HepG2 (cell line): Measurements from ENCODE around the gene JPH4. TPM values are rescaled to one million over a fixed set of nuclear protein-coding genes. Genes with fewer than 3 reads are reported as not detected.

Experiments used
- ADNP ChIP-seq: sonication (generic); formaldehyde crosslinking; IDR thresholded peaks from 2 replicates; pipeline ENCODE4 v1.4.0; 2020; ENCODE audit warnings: missing genetic modification reagents
- FOXA3 ChIP-seq: IDR thresholded peaks from 2 replicates; pipeline ENCODE4 v1.6.1; 2016; ENCODE audit warnings: missing genetic modification reagents, missing compliant biosample characterization
- MTA3 ChIP-seq: sonication (generic); formaldehyde crosslinking; IDR thresholded peaks from 2 replicates; pipeline ENCODE4 v1.4.0; 2020; ENCODE audit warnings: missing genetic modification reagents
- NR2F6 ChIP-seq, 2 experiments: IDR thresholded peaks; 2 replicates each; pipeline ENCODE4 v1.6.1; 2016; ENCODE audit warnings: antibody characterized with exemption in 1 of 2, mild to moderate bottlenecking in 1 of 2
- SALL1 ChIP-seq: sonication (generic); formaldehyde crosslinking; IDR thresholded peaks from 2 replicates; pipeline ENCODE4 v1.8.0; 2022; ENCODE audit warnings: mild to moderate bottlenecking, missing genetic modification reagents
- SPEN ChIP-seq: sonication (generic); formaldehyde crosslinking; IDR thresholded peaks from 2 replicates; pipeline ENCODE4 v1.5.1; 2020; ENCODE audit warnings: low read depth, mild to moderate bottlenecking, missing genetic modification reagents
- SSRP1 ChIP-seq: IDR thresholded peaks from 2 replicates; pipeline ENCODE4 v1.6.1; 2016; ENCODE audit warnings: control low read depth
- TBX2 ChIP-seq: sonication (generic); formaldehyde crosslinking; IDR thresholded peaks from 2 replicates; pipeline ENCODE4 v1.5.0; 2020; ENCODE audit warnings: missing genetic modification reagents, mild to moderate bottlenecking, borderline replicate concordance
- ZBTB20 ChIP-seq: sonication (generic); formaldehyde crosslinking; IDR thresholded peaks from 2 replicates; pipeline ENCODE4 v1.8.1; 2023; ENCODE audit warnings: missing genetic modification reagents, low read depth, mild to moderate bottlenecking, borderline replicate concordance
- ZC3H13 ChIP-seq: sonication (generic); formaldehyde crosslinking; IDR thresholded peaks from 2 replicates; pipeline ENCODE4 v1.8.1; 2023; ENCODE audit warnings: mild to moderate bottlenecking, missing genetic modification reagents, moderate library complexity
- ZC3H4 ChIP-seq: sonication (generic); formaldehyde crosslinking; IDR thresholded peaks from 2 replicates; pipeline ENCODE4 v1.4.0; 2020; ENCODE audit warnings: missing genetic modification reagents, borderline replicate concordance
- ZFP1 ChIP-seq: IDR thresholded peaks from 2 replicates; pipeline ENCODE4 v1.6.1; 2016
- ZFP36L1 ChIP-seq: sonication (generic); formaldehyde crosslinking; IDR thresholded peaks from 2 replicates; pipeline ENCODE4 v1.8.0; 2022; ENCODE audit warnings: mild to moderate bottlenecking, missing genetic modification reagents, moderate library complexity
- ZFX ChIP-seq: sonication (generic); formaldehyde crosslinking; IDR thresholded peaks from 2 replicates; pipeline ENCODE4 v1.4.0; 2020; ENCODE audit warnings: mild to moderate bottlenecking, low read depth, missing genetic modification reagents, moderate library complexity
- ZNF180 ChIP-seq: sonication (generic); formaldehyde crosslinking; IDR thresholded peaks from 2 replicates; pipeline ENCODE4 v1.4.0; 2020; ENCODE audit warnings: low read depth, missing genetic modification reagents, borderline replicate concordance
- ZNF292 ChIP-seq: sonication (generic); formaldehyde crosslinking; IDR thresholded peaks from 2 replicates; pipeline ENCODE4 v1.8.1; 2022; ENCODE audit warnings: mild to moderate bottlenecking, low read depth, missing genetic modification reagents, borderline replicate concordance
- ZNF777 ChIP-seq: sonication (generic); formaldehyde crosslinking; IDR thresholded peaks from 2 replicates; pipeline ENCODE4 v1.4.0; 2020; ENCODE audit warnings: missing genetic modification reagents
- ZNF792 ChIP-seq: IDR thresholded peaks from 2 replicates; pipeline ENCODE4 v1.6.1; 2016
- polyA plus RNA-seq, 8 experiments: library from polyadenylated mRNA; depleted of rRNA in 3 of 8; stranded (reverse) in 7 of 8; unstranded in 1 of 8; fragments of >200 nt; fragmentation: Illumina TruSeq in 4 of 8; extraction: Trizol in 4 of 8; gene quantifications; 2 replicates each; pipeline versions ENCODE4 v1.2.1 to v1.2.3, GENCODE V29; 2011 to 2016; ENCODE audit warnings: low read depth in 4 of 8, missing spikeins in 1 of 8, mixed read lengths in 1 of 8; ENCODE audit not compliant: insufficient read depth in 1 of 8
- total RNA-seq, 5 experiments: library from RNA; depleted of rRNA; stranded (reverse); fragments of >200 nt; fragmentation: Illumina TruSeq; extraction: Trizol; gene quantifications; 2 replicates each; pipeline ENCODE4 v1.2.3, GENCODE V29; 2016; ENCODE audit warnings: low read depth in 1 of 5
- TF ChIP-seq, protein P1 (sequence below): sonication (generic); formaldehyde crosslinking; IDR thresholded peaks from 2 replicates; pipeline ENCODE4 v1.5.0; 2020; ENCODE audit warnings: mild to moderate bottlenecking, low read depth, missing genetic modification reagents, borderline replicate concordance
- TF ChIP-seq, protein P2 (sequence below): IDR thresholded peaks from 2 replicates; pipeline ENCODE4 v1.6.1; 2016; ENCODE audit warnings: low read depth, control low read depth
- TF ChIP-seq, protein P3 (sequence below): sonication (generic); formaldehyde crosslinking; IDR thresholded peaks from 2 replicates; pipeline ENCODE4 v1.5.0; 2020; ENCODE audit warnings: mild to moderate bottlenecking, missing genetic modification reagents, borderline replicate concordance
- TF ChIP-seq, protein P4 (sequence below): sonication (generic); formaldehyde crosslinking; conservative IDR thresholded peaks from 2 replicates; pipeline ENCODE4 v1.8.1; 2023; ENCODE audit warnings: missing genetic modification reagents
- TF ChIP-seq, protein P5 (sequence below): IDR thresholded peaks from 2 replicates; pipeline ENCODE4 v1.6.1; 2016; ENCODE audit warnings: control low read depth

Gene JPH4
- total and polyA plus RNA-seq, 2 of the 13 experiments (the other 11 are each of a cell fraction or from before 2014, with no cell fraction given), result 0.08 to 0.22 TPM

DNA sequence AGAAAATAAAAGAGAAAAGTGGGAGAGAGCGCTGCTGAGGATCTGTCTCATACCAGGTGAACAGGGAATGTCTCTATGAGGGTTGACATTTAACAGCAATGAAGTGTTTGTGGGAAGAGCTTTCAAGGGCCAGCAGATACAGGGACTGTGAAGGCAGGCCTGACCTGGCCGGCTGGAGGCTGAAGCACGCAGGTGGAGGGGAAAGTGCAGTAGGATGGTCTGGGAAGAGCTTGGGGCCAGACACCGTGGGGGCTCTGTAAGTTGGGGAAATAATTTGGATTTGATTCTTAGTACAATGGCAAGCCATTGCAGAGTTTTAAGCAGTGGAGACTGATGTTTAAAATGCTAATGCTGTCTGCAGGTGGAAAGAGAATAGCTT, 33.8 kb upstream of the JPH4 start (continued):
- 0 out of 2 replicates have a peak, but pooled peaks have one; percentile 10 for TF ChIP-seq ZC3H13
- TF ChIP-seq SALL1 (CRISPR knock-in tag), result 0 out of 2 replicates have a peak, but pooled peaks have one; percentile 16
- TF ChIP-seq, protein P1, sequence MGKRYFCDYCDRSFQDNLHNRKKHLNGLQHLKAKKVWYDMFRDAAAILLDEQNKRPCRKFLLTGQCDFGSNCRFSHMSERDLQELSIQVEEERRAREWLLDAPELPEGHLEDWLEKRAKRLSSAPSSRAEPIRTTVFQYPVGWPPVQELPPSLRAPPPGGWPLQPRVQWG (CRISPR knock-in tag), result no peak
- no peak for TF ChIP-seq ZNF180
- TF ChIP-seq SPEN (CRISPR knock-in tag), result no peak
- 0 out of 2 replicates have a peak, but pooled peaks have one; percentile 23 for TF ChIP-seq ZC3H4
- TF ChIP-seq, protein P2, sequence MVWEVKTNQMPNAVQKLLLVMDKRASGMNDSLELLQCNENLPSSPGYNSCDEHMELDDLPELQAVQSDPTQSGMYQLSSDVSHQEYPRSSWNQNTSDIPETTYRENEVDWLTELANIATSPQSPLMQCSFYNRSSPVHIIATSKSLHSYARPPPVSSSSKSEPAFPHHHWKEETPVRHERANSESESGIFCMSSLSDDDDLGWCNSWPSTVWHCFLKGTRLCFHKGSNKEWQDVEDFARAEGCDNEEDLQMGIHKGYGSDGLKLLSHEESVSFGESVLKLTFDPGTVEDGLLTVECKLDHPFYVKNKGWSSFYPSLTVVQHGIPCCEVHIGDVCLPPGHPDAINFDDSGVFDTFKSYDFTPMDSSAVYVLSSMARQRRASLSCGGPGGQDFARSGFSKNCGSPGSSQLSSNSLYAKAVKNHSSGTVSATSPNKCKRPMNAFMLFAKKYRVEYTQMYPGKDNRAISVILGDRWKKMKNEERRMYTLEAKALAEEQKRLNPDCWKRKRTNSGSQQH (CRISPR knock-in tag), result 0 out of 2 replicates have a peak, but pooled peaks have one; percentile 17
- 0 out of 2 replicates have a peak, but pooled peaks have one; percentile 25 for TF ChIP-seq SSRP1 (CRISPR knock-in tag)
- TF ChIP-seq, protein P3, sequence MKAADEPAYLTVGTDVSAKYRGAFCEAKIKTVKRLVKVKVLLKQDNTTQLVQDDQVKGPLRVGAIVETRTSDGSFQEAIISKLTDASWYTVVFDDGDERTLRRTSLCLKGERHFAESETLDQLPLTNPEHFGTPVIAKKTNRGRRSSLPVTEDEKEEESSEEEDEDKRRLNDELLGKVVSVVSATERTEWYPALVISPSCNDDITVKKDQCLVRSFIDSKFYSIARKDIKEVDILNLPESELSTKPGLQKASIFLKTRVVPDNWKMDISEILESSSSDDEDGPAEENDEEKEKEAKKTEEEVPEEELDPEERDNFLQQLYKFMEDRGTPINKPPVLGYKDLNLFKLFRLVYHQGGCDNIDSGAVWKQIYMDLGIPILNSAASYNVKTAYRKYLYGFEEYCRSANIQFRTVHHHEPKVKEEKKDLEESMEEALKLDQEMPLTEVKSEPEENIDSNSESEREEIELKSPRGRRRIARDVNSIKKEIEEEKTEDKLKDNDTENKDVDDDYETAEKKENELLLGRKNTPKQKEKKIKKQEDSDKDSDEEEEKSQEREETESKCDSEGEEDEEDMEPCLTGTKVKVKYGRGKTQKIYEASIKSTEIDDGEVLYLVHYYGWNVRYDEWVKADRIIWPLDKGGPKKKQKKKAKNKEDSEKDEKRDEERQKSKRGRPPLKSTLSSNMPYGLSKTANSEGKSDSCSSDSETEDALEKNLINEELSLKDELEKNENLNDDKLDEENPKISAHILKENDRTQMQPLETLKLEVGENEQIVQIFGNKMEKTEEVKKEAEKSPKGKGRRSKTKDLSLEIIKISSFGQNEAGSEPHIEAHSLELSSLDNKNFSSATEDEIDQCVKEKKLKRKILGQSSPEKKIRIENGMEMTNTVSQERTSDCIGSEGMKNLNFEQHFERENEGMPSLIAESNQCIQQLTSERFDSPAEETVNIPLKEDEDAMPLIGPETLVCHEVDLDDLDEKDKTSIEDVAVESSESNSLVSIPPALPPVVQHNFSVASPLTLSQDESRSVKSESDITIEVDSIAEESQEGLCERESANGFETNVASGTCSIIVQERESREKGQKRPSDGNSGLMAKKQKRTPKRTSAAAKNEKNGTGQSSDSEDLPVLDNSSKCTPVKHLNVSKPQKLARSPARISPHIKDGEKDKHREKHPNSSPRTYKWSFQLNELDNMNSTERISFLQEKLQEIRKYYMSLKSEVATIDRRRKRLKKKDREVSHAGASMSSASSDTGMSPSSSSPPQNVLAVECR (CRISPR knock-in tag), result 0 out of 2 replicates have a peak, but pooled peaks have one; percentile 6
- peak; percentile 40; the same call in 1 of the 2 replicates for TF ChIP-seq ZFX
- TF ChIP-seq FOXA3 (CRISPR knock-in tag), result 0 out of 2 replicates have a peak, but pooled peaks have one; percentile 1
- peak; percentile 31; the same call in 1 of the 2 replicates for TF ChIP-seq ZFP1
- TF ChIP-seq MTA3 (CRISPR knock-in tag), result no peak
- TF ChIP-seq NR2F6 (IDR thresholded peaks at IDR 0.05), result no peak
- TF ChIP-seq NR2F6 (CRISPR knock-in tag; IDR thresholded peaks at IDR 0.05), result no peak
- TF ChIP-seq, protein P4, sequence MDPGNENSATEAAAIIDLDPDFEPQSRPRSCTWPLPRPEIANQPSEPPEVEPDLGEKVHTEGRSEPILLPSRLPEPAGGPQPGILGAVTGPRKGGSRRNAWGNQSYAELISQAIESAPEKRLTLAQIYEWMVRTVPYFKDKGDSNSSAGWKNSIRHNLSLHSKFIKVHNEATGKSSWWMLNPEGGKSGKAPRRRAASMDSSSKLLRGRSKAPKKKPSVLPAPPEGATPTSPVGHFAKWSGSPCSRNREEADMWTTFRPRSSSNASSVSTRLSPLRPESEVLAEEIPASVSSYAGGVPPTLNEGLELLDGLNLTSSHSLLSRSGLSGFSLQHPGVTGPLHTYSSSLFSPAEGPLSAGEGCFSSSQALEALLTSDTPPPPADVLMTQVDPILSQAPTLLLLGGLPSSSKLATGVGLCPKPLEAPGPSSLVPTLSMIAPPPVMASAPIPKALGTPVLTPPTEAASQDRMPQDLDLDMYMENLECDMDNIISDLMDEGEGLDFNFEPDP (CRISPR knock-in tag), result 0 out of 2 replicates have a peak, but pooled peaks have one; percentile 84
- no peak for TF ChIP-seq ZNF777
- TF ChIP-seq TBX2 (CRISPR knock-in tag), result 0 out of 2 replicates have a peak, but pooled peaks have one; percentile 2
- TF ChIP-seq ZBTB20 (CRISPR knock-in tag), result 0 out of 2 replicates have a peak, but pooled peaks have one; percentile 12
- 0 out of 2 replicates have a peak, but pooled peaks have one; percentile 42 for TF ChIP-seq ZNF292 (CRISPR knock-in tag)
- no peak for TF ChIP-seq ADNP (CRISPR knock-in tag)
- TF ChIP-seq ZFP36L1 (CRISPR knock-in tag), result peak; percentile 32; the same call in 1 of the 2 replicates
- TF ChIP-seq, protein P5, sequence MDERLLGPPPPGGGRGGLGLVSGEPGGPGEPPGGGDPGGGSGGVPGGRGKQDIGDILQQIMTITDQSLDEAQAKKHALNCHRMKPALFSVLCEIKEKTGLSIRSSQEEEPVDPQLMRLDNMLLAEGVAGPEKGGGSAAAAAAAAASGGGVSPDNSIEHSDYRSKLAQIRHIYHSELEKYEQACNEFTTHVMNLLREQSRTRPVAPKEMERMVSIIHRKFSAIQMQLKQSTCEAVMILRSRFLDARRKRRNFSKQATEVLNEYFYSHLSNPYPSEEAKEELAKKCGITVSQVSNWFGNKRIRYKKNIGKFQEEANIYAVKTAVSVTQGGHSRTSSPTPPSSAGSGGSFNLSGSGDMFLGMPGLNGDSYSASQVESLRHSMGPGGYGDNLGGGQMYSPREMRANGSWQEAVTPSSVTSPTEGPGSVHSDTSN, result no peak
- peak; percentile 16; the same call in 1 of the 2 replicates for TF ChIP-seq ZNF792
